Lower leg skin (tissue), 4 donors: Measurements from ENCODE around the gene ODAD4. TPM values are rescaled to one million over a fixed set of nuclear protein-coding genes. Genes with fewer than 3 reads are reported as not detected.

Experiments used
- DNase-seq, 2 donors: peaks; one replicate each; pipeline ENCODE4 v3.0.0-alpha.2; 2019; ENCODE audit warnings: low spot score in 2 of 2
- H3K4me3 ChIP-seq: fragments of 200-600 bp; sonication (generic); 2 replicates; pipeline ENCODE4 v1.5.1; 2017; ENCODE audit warnings: mild to moderate bottlenecking, low read depth; ENCODE audit not compliant: poor library complexity, severe bottlenecking
- POLR2A ChIP-seq, 2 donors: fragments of 450-650 bp; IDR thresholded peaks; one replicate each; pipeline ENCODE4 v1.6.1; 2016 to 2017; ENCODE audit warnings: antibody characterized with exemption in 2 of 2, mild to moderate bottlenecking in 1 of 2, moderate library complexity in 1 of 2
- WGBS, 2 donors: methylation state at CpG; one replicate each; pipeline ENCODE4 v1.1.5; 2018; 5-methylcytosine and 5-hydroxymethylcytosine counted together
- intact Hi-C: fragments of 100-400 bp; cut with DNase I; formaldehyde crosslinking; loops from one replicate; pipeline ENCODE4 v1.15.0; 2023; ENCODE audit warnings: low total_unique reads
- total RNA-seq, 4 donors: library from RNA; depleted of rRNA; stranded (reverse); fragments of >200 nt; gene quantifications; one replicate each; pipeline ENCODE4 v1.1.0, GENCODE V29; 2016
- TF ChIP-seq, protein P1 (sequence below), 3 donors: fragments of 450-650 bp; IDR thresholded peaks; one replicate each; pipeline ENCODE4 v1.5.1; 2016; ENCODE audit warnings: antibody characterized with exemption in 3 of 3, mild to moderate bottlenecking in 3 of 3, moderate library complexity in 2 of 3

Gene ODAD4
- total RNA-seq, 4 donors from 2014 or later: 0.13 to 0.42 (median 0.20) TPM; not detected in 1

DNA sequence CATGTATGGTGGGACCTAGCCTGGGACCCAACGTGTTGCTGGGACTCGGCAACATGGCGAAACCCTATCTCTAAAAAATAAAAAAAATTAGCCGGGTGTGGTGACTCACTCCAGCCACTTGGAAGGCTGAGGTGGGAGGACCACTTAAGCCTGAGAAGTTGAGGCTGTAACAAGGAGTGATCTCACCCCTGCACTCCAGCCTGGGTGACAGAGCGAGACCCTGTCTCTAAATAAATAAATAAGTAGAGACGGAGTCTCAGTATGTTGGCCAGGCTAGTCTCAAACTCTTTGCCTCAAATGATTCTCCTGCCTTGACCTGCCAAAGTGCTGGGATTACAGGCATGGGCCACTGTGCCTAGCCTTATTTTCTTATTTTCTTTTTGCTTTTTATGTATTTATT is 26.1 kb downstream of the ODAD4 start:
- DNase-seq: no peak
- WGBS, 2 donors: 89 to 93% methylated on average over 6 of the region's 6 CpGs
- no peak for TF ChIP-seq POLR2A (IDR thresholded peaks at IDR 0.05)
- TF ChIP-seq, protein P1, sequence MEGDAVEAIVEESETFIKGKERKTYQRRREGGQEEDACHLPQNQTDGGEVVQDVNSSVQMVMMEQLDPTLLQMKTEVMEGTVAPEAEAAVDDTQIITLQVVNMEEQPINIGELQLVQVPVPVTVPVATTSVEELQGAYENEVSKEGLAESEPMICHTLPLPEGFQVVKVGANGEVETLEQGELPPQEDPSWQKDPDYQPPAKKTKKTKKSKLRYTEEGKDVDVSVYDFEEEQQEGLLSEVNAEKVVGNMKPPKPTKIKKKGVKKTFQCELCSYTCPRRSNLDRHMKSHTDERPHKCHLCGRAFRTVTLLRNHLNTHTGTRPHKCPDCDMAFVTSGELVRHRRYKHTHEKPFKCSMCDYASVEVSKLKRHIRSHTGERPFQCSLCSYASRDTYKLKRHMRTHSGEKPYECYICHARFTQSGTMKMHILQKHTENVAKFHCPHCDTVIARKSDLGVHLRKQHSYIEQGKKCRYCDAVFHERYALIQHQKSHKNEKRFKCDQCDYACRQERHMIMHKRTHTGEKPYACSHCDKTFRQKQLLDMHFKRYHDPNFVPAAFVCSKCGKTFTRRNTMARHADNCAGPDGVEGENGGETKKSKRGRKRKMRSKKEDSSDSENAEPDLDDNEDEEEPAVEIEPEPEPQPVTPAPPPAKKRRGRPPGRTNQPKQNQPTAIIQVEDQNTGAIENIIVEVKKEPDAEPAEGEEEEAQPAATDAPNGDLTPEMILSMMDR (IDR thresholded peaks at IDR 0.05): no peak
- H3K4me3 ChIP-seq: no peak overlapping the region
- intact Hi-C loops: no loop called here

DNA sequence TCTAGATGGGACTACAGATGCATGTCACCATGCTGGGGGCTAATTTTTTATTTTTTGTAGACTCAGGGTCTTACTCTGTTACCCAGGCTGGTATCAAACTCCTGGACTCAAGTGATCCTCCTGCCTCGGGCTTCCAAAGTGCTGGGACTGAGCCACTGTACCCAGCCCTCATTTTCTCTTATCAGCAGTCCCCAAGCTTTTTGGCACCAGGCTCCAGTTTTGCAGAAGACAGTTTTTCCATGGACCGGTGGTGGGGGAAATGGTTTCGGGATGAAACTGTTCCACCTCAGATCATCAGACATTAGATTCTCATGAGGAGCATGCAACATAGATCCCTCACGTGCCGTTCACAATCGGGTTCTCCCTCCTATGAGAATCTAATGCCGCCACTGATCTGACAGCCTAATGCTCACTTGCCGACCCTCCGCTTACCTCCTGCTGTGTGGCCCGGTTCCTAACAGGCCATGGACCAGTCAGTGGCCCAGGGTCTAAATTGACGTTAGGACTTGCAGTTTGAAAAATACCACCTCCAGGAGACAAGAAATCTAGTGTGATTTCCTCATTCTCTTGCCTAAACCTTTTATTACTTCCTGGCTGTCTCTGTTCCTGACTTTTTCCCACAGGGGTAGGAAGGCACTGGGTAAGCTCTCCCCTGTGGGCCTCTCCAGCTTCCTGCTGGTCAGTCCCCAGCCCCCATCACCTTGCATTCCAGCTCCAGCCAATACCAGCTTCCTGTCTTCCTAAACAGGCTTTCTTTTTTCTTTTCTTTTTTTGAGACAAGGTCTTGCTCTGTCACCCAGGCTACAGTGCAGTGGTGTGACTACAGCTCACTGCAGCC is 26.8 kb downstream of the ODAD4 start:
- TF ChIP-seq POLR2A (IDR thresholded peaks at IDR 0.05): no peak
- TF ChIP-seq, protein P1 (IDR thresholded peaks at IDR 0.05): no peak
- 82 to 83% methylated on average over 11 of the region's 11 CpGs for whole genome bisulfite sequencing, 2 donors
- intact Hi-C loops: no loop called here
- H3K4me3 ChIP-seq: no peak overlapping the region
- no peak for DNase-seq

DNA sequence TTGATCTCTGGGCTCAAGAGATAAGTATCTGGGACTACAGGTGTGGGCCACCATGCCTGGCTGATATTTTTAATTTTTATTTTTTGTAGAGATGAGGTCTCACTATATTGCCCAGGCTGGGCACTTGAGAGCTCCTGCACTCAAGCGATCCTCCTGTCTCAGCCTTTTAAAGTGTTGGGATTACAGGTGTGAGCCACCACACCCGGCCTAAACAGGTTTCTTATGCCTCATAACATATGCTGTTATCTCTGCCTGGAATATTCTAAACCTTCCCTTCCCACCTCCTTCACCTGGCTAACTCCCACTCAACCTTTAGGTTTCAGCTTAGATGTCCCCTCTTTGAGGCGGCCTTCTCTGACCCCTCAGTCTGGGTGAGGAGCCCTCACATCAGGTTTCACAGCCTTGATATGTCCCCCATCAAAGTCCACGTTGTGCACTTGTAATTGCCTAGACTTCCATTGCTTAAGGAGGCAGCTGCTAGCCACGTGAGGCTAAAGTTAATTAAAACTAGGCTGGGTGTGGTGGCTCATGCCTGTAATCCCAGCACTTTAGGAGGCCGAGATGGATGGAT is 27.5 kb downstream of the ODAD4 start:
- WGBS, 2 donors: 84 to 86% methylated on average over 6 of the region's 6 CpGs

DNA sequence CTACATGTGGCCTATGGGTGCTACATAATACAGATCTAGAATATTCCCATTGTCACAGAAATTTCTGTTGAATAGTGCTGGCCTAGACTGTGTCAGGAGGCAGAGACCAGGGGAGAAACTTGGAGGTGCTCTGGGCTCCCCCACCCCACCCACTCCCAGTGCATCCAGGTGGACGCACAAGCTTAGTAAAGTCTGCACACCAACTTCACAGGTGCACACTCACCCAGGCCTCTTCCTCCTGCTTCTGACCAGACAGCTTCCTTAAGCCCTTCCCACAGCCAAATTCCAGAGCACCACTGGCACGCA is 28.6 kb downstream of the ODAD4 start:
- no peak for DNase-seq
- 80 to 86% methylated on average over 2 of the region's 2 CpGs for WGBS, 2 donors
- intact Hi-C loops: no loop called here
- no peak overlapping the region for H3K4me3 ChIP-seq
- TF ChIP-seq, protein P1 (IDR thresholded peaks at IDR 0.05): no peak
- TF ChIP-seq POLR2A (IDR thresholded peaks at IDR 0.05): no peak

More for the DNA sequence above, 27.5 kb downstream of the ODAD4 start:
- H3K4me3 ChIP-seq: no peak overlapping the region
- no peak for DNase-seq
- TF ChIP-seq POLR2A (IDR thresholded peaks at IDR 0.05): no peak
- TF ChIP-seq, protein P1 (IDR thresholded peaks at IDR 0.05): no peak
- intact Hi-C loops: no loop called here

DNA sequence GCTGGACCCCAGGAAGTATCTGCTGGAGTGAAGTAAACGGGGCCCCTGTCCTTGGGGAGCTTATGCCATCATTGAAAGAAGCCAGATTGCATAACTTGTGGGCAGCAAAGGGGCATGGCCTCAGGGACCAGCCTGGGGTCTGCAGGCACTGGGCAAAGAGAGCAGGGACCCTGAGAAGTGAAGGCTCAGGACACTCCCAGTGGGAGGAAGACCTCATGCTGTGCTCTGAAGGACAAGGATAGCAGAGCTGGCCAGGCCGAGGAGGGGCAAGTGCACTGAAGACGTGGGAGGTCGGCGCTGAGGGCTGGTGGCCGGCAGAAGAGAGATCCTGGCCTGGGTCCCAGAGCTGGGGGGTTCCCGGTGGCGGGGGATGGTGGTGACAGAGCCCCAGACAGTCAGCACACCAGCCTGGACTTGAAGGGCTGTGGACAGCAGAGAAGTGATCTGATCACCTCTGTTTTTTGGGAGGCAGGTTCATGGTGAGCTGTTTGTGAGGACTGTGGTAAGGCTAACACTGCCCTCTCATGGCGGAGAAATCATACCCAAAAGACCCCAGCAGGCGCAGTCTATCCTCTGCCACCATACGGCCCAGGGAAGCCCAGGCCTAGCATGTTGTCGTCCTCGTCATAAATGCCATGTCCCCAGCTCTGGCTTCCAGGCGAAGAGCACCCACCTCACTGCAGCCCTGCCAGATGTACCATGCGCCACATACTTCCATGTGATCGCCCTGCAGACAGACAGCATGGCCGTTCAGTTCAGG is 29.1 kb downstream of the ODAD4 start:
- TF ChIP-seq, protein P1 (IDR thresholded peaks at IDR 0.05): no peak
- no peak for TF ChIP-seq POLR2A (IDR thresholded peaks at IDR 0.05)
- intact Hi-C loops: loop anchor here (10.0 kb wide), 1 partner anchor 155 kb away; the partner anchor contains the start of gene DHX58
- H3K4me3 ChIP-seq: no peak overlapping the region
- WGBS, 2 donors: 49 to 65% methylated on average over 15 to 17 of the region's 17 CpGs
- no peak for DNase-seq
